ENCODE data around the gene MAP3K14.
"Not testable (repeated sequence)": the region's sequence is repeated elsewhere in the genome, so short reads cannot be mapped to it uniquely, and the experiment has no call there.

MAP3K14 gene

DNA sequence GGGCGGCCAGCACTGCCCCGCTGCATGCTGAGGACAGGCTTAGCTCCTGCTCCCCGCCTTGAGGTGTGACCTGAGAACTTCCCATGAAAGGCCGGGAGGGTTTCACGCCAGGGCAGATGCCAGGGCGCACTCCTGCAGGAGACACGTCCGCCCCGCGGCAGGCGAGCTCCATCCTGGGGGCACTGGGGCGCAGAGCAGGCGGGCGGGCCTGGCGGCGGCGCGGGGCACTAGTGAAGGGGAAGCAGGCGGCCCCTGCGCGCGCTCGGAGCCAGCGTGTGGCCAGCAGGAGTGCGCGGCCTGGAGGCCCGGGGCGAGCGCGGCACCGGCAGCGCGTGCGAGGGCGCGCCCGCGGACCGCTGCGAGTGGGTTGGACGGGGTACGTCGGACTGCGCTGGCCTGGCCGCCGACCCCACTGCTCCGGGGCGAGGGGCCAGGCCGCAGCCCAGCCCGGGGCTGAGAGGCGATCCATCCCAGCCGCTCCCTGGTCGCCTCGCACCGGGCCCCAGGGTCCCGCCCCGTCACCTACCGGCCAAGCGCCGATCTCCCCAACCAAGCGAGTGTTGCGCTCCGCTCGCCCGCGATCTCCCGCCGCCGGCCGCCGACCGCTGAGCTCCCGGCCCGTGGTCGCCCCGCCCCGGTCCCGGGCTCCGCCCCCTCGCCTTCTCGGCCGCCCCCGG, at the start of gene MAP3K14:
MAP3K14 (minus strand) TSS at position 587 of the 677 bp plus-strand sequence. CDS start 26,275 bp downstream, outside the sequence.
- no peak for DNase-seq (ENCODE audit: low read depth, low spot score)

DNA sequence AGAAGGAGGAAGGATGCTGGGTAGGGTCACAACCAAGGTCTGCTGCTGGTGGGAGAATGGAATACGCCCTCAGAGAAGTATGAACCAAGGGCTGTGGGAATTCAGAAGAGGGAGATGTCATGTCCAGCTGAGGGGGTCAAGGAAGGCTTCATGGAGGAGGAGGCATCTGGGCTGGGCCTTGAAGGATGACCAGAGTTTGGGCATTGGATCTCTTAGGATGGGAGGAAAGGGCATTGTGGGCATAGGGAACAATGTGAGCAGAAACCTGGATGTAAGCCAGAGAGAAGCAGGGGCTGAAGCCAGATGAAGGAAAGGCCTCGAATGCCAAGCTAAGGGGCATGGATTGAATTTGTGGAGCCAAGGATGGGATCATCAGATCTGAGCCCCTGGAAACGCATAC, 49.2 kb upstream of the MAP3K14 start:
- no peak for DNase-seq (ENCODE audit: low read depth, low spot score)

DNA sequence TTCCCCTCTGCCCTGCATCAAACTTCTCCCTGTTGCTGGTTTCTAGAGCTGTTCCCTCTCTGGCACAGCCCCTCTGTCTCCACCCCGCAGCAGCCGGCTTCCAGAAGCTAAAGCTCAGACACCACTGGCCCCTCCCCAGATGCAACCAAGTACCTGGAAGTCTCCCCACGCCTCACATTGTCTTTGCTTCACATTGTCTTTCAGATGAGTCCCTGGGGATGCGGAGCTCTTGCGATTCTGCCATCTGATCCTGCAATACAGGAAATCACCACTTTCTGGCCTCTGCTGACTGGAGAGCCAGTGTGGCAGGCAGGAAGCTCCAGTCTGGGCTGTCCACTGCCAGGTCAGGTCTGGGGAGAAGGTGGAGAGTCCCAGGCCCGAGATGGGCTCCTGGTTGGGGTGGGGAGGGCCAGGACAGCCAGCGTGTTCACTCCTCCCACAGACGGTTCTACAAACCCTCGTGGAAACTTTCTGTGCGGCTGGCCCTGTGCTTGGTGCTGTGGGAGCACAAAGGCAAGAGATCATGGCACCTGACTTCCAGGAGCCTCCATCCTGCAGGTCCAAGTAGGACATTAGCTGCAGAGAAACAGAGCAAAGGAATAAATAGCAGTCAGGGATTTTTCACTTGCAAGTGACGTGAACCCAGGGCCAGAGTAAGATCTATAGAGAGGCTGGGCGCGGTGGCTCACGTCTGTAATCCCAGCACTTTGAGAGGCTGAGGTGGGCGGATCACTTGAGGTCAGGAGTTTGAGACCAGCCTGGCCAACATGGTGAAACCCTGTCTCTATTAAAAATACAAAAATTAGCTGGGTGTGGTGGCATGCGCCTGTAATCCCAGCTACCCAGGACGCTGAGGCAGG, 47.9 kb upstream of the MAP3K14 start:
- peak; percentile 99 for DNase-seq (ENCODE audit: low read depth, low spot score)

DNA sequence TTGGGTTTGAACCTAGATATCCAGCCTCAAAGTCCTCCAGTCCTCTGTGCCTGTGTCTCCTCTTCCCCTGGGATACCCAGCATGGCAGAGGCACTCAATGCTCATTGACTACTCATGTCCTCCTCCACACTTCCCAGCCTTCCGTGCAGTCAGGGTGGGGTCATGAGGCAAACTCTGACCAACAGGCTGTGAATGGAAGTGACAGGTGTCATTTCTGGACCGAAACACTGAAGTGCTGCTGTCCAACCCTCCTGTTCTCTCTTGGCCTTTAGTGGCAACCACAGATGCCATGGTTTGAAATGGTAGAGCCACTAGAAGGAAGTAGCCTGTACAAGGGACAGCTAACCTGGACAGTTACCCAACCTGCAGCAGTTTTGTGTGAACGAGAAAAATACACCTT, 46.7 kb upstream of the MAP3K14 start:
- no peak for DNase-seq (ENCODE audit: low read depth, low spot score)

DNA sequence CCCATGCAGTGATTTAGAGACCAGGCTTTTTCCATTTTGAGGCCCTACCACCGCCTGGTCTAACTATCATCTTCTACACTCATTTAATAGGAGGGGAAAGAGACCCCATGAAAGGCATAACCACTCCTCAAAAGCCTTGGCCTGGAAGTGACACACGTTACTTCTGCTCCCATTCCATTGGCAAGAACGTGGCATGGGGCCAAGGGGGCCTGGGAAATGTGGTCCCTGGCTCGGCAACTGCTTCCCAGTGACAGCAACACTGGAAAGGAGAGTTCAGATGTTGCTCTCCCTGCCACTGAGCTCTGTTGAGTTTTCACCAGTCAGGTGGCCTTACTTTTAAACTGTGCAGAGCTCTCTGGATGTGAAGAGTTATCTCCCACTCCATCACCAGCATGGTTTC, 45.2 kb upstream of the MAP3K14 start:
- no peak for DNase-seq (ENCODE audit: low read depth, low spot score)

DNA sequence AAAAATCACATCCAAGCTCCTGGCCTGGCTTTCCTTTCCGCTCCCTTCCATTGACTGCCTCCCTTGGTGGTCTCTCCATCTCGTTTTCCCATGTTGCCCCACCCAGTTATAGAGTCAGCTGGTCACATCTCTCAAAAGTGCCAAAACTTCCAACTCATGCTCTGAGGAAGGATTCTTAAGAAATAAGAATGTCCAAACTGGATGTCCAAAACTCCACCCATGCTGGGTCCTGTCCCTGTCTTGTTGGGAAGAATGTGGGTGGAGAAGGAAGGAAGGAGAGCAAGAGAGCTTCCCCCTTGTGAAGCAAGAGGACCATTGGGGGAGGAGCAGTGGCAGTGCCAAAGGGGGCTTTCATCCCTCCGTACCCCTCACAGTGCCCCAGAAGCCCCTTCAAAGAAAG, 44.6 kb upstream of the MAP3K14 start:
- no peak for DNase-seq (ENCODE audit: low read depth, low spot score)

DNA sequence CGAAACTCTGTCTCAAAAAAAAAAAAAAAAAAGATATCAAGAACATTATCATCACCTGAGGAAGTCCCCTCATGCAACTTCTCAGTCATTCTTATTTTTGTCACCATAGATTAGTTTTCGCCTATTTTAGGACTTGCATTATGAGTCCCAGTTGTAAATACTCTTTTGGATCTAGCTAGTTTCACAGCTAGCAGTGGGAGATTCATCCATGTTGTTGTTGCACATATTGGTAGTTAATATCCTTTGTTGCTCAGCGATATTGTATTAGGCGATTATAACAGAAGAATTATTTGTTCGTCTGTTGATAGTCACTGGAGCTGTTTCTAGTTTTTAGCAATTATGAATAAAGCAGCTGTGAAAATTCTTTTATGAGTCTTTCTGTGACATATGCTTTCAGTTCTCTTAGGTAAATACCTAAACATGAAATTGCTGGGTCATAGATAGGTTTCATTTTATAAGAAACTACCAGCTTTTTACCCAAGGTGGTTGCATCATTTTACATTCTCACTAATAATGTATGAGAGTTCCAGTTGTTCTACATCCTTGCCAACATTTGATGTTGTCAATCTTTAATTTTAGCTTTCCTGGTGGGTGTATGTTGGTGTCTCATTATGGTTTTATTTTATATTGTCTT, 40.7 kb upstream of the MAP3K14 start:
- no peak for DNase-seq (ENCODE audit: low read depth, low spot score)

DNA sequence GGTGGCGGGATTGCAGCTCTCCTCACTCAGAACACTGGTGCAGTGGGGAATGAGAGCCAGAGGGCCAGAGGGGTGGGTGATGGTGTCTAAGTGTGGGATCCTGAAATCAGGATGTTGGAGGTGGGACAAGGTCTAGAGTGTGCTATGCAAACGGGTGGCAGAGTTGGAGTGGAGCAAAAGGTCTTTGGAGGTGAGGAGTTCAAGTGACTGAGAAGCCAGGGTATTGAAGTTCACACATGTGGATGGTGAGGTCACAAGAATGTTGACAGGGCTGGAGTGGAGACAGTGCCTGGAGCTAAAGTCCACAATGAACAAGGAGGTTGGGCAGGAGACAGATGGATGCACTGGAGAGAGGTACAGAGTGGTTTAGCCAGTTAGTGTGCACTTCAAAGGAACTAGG, 38.3 kb upstream of the MAP3K14 start:
- DNase-seq (ENCODE audit: low read depth, low spot score), result no peak

DNA sequence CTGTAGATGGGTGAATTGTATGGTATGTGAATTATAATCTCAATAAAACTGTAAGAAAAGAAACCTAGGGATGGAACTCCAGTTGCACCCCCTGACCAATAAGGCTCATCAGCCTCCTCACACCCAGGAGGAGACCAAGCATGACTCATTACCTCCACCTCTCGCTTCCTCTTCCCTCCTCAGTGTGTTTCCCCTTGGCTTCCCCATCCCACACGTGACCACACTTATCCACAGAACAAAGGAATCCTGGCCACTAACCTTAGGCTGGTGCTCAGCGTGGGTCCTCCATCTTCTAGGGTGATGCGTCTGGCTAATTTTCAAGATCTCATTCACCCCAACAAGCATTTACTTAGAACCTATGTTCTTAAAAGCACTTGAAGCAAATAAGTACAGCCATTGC, 36.2 kb upstream of the MAP3K14 start:
- no peak for DNase-seq (ENCODE audit: low read depth, low spot score)

DNA sequence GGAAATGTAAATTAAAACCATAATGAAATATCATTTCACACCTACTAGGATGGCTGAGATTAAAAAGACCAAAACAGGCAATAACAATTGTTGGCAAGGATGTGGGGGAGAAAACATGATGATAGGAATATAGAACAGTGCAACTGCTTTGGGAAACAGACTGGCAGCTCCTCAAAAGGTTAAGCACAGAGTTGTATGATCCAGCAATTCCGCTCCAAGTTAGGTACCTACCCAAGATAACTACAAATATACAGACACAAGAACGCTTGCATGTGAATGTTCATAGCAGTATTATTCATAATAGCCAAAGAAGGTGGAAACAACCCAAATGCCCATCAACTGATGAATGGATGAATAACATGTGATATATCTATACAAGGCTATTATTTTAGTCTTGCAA, 35.0 kb upstream of the MAP3K14 start:
- no peak for DNase-seq (ENCODE audit: low read depth, low spot score)

DNA sequence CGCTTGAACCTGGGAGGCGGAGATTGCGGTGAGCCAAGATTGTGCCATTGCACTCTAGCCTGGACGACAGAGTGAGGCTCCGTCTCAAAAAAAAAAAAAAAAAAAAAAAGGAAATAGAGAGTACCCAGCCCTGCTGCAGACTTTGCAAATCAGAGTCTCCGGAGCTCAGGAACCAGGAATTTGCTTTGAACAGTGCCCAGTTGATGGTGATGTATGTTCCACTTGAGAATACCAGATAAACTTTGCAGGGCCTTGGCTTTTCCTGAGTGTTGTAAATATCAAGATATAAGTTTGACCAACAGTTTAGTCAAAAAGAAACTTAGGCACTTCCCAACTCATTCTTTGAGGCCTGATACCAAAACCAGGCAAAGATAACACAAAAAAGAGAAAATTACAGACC, 30.6 kb upstream of the MAP3K14 start:
- no peak for DNase-seq (ENCODE audit: low read depth, low spot score)

DNA sequence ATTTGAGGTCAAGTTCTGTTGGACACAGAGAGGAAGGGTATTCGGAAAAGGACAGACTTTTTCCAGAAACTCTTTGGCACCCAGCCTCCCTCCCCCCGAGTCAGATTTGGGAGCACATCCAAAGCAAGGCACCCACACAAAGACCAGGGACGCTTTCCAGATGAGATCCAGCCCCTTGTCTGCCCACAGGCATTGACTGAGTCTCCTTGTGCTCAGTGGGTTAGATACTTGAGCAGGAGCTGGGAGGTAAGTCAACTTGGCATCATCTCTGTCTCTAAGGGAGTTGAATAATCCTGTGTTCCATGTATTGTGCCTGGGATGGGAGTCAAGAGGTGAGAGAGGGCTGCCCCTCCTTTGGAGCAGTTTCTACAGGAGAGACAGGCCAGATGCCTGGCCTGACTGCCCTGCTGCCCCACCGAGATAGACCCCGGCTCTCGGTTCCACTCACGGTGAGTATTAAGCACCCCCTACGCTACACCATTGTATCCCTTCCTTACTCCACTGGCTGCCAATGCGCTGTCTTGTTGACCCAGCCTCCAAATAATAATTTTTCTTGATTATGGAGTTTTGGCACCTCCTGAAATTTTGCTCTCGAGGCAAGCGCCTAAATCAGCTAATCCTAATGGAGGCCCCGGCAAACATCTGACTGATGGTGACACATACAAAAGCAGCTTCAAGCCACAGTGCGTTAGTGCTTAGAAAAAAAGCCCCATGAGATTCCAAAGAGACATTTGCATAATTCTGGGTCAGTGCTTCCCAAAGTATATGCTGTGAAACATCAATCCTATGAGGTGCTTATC, 29.6 kb upstream of the MAP3K14 start:
- no peak for DNase-seq (ENCODE audit: low read depth, low spot score)

DNA sequence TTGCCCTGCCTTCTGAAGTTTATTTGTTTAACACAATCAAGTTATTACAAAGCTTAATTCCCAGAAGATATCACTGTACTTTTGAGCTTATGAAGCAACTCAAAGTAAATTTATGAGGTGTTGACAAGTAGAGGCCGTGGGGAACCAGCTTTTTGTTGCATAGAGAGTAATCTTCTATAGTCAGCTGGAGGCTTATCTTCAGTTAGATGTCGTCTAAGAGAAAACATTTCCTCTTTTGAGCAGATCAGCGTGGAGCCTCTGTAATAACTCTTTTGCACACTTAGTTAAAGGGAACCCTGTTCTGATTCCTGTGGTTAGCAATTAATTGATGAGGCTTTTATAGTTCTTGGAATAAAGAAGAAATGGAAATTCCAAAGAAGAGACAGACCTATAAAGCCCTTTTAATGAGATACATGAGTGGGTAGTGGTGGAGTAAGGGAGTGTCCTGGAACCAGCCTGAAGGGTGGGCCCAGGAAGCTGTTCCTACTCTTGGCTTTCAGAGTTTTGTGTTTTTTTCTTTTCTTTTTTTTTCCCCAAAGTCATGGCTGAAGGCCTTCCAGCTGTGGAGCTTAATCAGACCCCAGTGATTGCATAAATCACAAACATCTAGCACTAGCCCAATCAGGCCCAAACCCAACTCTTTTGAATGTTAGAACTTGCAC, 28.9 kb upstream of the MAP3K14 start:
- DNase-seq (ENCODE audit: low read depth, low spot score), result no peak

DNA sequence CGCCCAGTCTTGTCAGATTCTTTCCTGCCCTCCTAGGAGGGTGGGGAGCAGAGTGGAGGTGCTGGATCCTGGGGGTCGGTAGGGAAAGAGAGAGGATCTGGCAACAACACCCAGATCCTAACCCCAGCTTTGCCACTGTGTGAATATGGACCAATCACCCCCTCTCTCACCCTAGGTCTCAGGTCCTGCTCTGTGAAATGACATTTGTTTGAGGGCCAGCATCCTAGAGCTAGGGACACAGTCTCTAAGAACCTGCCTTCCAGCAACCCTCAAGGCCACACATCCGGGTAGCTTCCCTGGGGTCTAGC, 28.4 kb upstream of the MAP3K14 start:
- DNase-seq (ENCODE audit: low read depth, low spot score), result no peak

DNA sequence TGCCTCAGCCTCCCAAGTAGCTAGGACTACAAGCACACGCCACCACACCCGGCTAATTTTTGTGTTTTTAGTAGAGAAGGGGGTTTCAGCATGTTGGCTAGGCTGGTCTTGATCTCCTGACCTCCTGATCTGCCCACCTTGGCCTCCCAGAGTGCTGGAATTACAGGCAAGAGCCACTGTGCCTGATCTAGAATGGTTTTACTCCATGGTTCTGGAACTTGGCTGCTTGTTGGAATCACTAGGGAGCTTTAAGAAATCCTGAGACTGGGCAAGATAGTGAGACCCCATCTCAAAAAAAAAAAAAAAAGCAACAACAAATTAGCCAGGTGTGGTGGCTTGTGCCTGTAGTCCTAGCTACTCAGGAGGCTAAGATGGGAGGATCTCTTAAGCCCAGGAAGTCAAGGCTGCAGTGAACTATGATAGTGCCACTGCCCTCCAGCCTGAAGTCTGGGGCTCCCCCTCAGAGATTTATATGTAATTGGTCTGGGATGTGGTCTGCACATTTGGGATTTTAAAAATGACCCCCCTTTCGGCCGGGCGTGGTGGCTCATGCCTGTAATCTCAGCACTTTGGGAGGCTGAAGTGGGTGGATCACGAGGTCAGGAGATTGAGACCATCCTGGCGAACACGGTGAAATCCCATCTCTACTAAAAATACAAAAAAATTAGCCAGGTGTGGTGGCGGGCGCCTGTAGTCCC, 27.3 kb upstream of the MAP3K14 start:
- not testable (repeated sequence) for DNase-seq (ENCODE audit: low read depth, low spot score)

DNA sequence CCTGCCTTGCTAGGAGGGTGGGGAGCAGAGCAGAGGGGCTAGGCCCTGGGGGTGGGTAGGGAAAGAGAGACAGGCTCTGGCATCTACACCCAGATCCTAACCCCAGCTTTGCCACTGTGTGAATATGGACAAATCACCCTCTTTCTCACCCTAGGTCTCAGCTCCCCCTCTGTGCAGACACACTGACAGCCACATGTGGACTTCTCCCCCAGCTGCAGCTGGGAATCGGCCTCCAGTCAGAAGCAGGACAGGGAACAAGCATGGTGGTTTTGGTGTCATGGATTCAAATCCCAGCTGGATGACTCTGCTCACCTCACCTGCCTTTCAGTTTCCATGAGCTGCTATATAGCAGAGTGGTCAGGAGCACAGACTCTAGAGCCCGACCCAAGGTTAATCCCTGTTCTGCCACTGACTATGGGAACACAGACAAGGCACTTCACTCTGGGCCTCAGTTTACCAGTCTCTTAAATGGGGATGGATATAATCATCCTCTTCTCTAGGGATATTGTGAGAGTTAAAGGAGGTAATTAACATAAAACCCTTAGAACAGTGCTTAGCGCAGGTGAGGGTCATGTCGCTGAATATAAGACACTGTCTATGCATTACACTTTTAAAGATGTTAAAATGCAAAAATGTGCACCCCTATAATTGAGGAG, 26.2 kb upstream of the MAP3K14 start:
- DNase-seq (ENCODE audit: low read depth, low spot score), result no peak

DNA sequence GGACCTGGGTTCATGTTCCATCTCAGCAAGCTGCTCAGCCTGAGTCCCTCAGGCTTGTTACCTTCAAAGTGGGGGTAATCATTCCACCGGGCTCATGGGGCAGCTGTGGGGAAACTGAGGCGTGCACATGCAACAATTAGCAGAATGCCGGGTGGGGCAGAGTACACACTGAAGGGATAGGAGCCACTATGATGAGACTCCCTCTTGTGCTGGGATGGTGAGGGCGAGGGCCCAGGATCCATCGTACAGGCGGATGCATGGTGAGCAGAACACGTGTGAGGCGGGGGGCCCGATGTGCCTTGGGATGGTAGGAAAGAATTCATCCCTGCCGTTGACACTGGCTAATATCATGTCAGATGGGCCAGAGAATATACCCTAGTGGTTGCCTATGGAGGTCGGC, 25.5 kb upstream of the MAP3K14 start:
- DNase-seq (ENCODE audit: low read depth, low spot score), result no peak

DNA sequence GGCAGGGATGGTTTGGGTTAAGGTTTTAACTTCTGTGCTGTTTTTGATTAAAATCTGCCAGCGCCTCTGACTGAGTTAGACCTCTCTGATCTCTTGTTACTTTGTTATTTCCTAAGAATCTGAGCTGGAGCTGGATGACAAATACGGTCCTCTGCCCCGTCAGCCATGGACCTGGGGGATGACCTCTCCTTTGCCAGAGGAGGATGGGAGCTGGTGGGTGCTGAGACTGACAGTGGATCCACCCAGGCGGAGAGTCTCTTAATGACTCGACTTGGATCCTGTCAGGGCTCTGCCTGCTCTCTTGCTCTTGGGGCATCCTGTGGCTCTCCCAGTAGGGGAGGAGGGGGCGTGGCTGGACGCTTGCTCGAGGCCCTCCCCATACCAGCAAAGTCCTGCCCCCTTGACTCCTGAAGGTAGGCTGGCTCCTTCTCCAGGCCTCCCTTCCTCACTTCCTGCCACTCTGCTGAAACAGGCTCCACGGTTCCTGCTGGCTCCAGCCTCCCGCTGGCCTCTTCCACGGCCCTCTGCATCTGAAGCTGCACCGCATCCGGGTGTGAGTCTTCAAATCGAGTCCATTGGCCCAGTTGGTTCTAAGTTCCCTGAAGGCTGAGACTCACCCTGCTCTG, 24.8 kb upstream of the MAP3K14 start:
- peak; percentile 70 for DNase-seq (ENCODE audit: low read depth, low spot score)

DNA sequence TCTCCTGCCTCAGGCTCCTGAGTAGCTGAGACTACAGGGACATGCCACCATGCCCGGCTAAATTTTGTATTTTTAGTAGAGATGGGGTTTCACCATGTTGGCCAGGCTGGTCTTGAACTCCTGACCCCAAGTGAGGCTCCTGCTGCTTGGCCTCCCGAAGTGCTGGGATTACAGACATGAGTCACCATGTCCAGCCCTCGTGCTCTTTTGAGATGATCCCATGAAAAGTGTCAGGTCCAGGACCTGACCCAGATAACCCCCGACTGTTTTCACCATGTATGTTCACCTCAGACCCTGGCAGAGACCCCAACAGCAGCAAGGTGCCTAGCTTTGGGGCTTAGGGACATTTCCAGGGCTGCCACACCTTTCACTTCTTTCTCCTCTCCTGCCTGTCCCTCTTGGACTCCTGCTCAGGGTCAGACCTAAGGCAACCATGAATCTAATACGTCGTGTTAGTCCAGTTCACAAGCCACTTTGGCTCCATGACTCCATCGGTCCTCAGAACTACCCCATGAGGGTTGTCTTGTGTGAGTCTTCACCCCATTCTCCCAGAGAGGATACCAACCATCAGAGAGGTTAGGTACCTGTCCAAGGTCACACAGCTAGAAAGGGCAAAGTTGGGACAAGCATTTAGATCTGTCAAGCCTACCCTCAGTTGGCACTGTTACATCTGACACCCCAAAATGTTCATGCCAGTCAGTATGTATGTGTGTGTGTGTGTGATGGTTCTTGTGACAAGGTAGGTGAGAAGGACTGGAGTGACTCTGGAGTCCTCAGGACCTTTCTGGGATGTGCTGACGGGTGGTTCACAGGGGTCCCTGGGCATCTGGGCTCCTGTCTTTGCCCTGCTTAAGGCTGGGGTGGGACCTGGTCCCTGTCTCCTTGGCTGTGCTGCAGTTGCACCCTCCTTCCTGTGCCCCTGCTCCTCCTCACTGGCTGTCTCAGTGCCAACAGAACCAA, 23.1 kb upstream of the MAP3K14 start:
- no peak for DNase-seq (ENCODE audit: low read depth, low spot score)

Data from iPS DF 19.7 (cell line).